Measurements from ENCODE around the gene SAMD5.

Gene SAMD5

GRCh38 chr6:147508042-147508865 is at the start of gene SAMD5:
Gene SAMD5, plus strand, starts transcription at chr6:147508690. Its CDS starts 239 bp downstream, at chr6:147508929.
- peak; percentile 19 for DNase-seq

GRCh38 chr6:147459780-147460179 is 48.7 kb upstream of the SAMD5 start:
- no peak for DNase-seq

GRCh38 chr6:147463651-147464050 is 44.8 kb upstream of the SAMD5 start:
- no peak for DNase-seq

GRCh38 chr6:147467428-147467827 is 41.1 kb upstream of the SAMD5 start:
- no peak for DNase-seq

- DNase-seq = no peak
These were observed 40.6 kb upstream of the SAMD5 start for GRCh38 chr6:147467886-147468285.

- DNase-seq = no peak
These were observed 39.9 kb upstream of the SAMD5 start for GRCh38 chr6:147468634-147469033.

GRCh38 chr6:147479857-147480256 is 28.6 kb upstream of the SAMD5 start:
- no peak for DNase-seq

- DNase-seq = no peak
These were observed 21.8 kb upstream of the SAMD5 start for GRCh38 chr6:147486683-147487082.

GRCh38 chr6:147497472-147497871 is 11.0 kb upstream of the SAMD5 start:
- DNase-seq = no peak

GRCh38 chr6:147503587-147503986 is 4.9 kb upstream of the SAMD5 start:
- DNase-seq = no peak

- no peak for DNase-seq
These were observed 3.6 kb upstream of the SAMD5 start for GRCh38 chr6:147504848-147505247.

GRCh38 chr6:147506704-147507114 is 1.8 kb upstream of the SAMD5 start:
- DNase-seq = peak; percentile 45

GRCh38 chr6:147507162-147508041 is 1.1 kb upstream of the SAMD5 start:
- DNase-seq = peak; percentile 5

- DNase-seq = no peak
These were observed 547 bp downstream of the SAMD5 start for GRCh38 chr6:147508866-147509608.

GRCh38 chr6:147509891-147510290 is 1.4 kb downstream of the SAMD5 start:
- DNase-seq = no peak

- DNase-seq = no peak
These were observed 2.6 kb downstream of the SAMD5 start for GRCh38 chr6:147510929-147511590.

GRCh38 chr6:147514831-147515230 is 6.3 kb downstream of the SAMD5 start:
- no peak for DNase-seq

GRCh38 chr6:147515327-147515726 is 6.8 kb downstream of the SAMD5 start:
- no peak for DNase-seq

- DNase-seq = no peak
These were observed 14.1 kb downstream of the SAMD5 start for GRCh38 chr6:147522597-147522996.

GRCh38 chr6:147525519-147526209 is 17.2 kb downstream of the SAMD5 start:
- no peak for DNase-seq

GRCh38 chr6:147527197-147527596 is 18.7 kb downstream of the SAMD5 start:
- no peak for DNase-seq
